ENCODE results near the gene TPSAB1.

TPSAB1 gene

DNA sequence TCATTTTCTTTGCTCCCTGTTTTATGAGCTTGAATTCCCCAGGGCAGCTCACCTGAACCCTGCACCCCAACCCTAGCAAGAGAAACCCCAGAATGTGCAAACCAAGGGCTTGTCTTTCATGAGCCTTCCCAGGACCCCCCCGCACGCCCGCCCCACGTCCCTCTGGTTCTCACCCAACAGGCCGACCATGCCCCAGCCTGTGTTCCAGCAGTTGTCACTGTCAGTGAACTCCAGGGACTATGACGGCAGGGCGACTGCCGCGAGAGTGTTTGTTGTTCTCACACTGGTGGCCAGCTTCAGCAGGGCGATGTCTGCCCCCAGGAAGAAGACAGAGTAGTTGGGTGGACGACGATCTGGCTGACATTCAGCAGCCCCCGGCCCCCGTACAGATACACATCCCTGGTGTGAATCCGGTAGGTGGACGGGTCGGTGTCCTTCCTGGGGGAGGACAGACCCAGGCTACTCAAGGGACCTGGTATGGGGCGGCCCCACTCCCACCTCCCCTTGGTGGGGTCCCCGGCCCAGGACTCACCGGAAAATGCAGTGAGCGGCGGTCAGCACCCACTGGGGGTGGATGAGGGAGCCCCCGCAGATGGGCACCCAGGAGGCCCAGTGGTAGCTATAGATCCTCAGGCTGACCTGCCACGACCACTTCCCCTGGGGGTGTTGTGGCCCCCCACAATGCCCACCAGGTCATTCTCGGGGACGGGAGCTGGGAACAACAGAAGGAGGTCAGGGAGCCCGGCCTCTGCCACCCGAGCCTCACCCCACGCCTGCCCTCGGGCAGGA is 35.5 kb downstream of the TPSAB1 start:
- DNase-seq (ENCODE audit: low read depth in 2 of 2) = no peak
- no peak for TF ChIP-seq CTCF (IDR thresholded peaks at IDR 0.05; ENCODE audit: low read depth, low read length)
- no peak overlapping the region for H3K4me3 ChIP-seq (replicated peaks in 1 of 2; ENCODE audit: low read depth in 2 of 2, low read length in 2 of 2)

DNA sequence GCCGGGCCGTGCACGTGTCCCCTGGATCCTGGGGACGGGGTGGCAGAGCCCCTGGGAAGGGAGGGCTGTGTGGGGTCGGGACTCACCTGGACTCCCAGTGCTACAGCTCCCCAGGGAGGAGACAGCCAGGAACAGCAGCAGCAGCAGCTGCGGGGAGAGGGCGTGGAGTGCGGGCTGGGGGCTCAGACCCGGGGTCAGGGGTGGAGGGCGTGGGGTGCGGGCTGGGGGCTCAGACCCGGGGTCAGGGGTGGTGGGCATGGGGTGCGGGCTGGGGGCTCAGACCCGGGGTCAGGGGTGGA is 36.0 kb downstream of the TPSAB1 start:
- DNase-seq (ENCODE audit: low read depth in 2 of 2) = no peak
- no peak overlapping the region for H3K4me3 ChIP-seq (replicated peaks in 1 of 2; ENCODE audit: low read depth in 2 of 2, low read length in 2 of 2)
- TF ChIP-seq CTCF (IDR thresholded peaks at IDR 0.05; ENCODE audit: low read depth, low read length) = no peak

GRCh38 chr16:1277151-1277598 is 36.7 kb downstream of the TPSAB1 start:
- no peak overlapping the region for H3K4me3 ChIP-seq (replicated peaks in 1 of 2; ENCODE audit: low read depth in 2 of 2, low read length in 2 of 2)
- no peak for DNase-seq (ENCODE audit: low read depth in 2 of 2)
- TF ChIP-seq CTCF (IDR thresholded peaks at IDR 0.05; ENCODE audit: low read depth, low read length) = no peak

- no peak for TF ChIP-seq CTCF (IDR thresholded peaks at IDR 0.05; ENCODE audit: low read depth, low read length)
- no peak overlapping the region for H3K4me3 ChIP-seq (replicated peaks in 1 of 2; ENCODE audit: low read depth in 2 of 2, low read length in 2 of 2)
- no peak for DNase-seq (ENCODE audit: low read depth in 2 of 2)
These were observed 37.2 kb downstream of the TPSAB1 start for GRCh38 chr16:1277617-1278282.

DNA sequence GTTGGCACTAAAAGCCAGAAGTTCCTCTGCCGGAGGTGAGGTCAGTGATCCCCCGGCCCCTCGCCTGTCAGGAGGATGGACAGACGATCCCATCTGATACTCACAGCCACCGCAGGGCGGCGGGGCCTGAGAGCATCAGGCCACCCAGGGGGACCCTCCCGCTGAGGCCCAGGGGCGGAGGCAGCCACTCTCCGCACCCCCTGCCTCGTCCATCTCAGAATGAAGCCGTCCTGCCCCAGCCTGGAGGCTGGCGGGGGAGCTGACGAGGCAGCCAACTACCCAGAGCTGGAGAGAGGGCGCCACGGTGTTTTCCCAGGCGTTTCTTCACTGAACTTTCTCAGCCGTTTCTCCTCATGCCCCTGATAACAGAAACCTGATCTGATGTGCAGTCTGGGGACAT is 38.0 kb downstream of the TPSAB1 start:
- H3K4me3 ChIP-seq (replicated peaks in 1 of 2; ENCODE audit: low read depth in 2 of 2, low read length in 2 of 2) = no peak overlapping the region
- no peak for DNase-seq (ENCODE audit: low read depth in 2 of 2)
- no peak for TF ChIP-seq CTCF (IDR thresholded peaks at IDR 0.05; ENCODE audit: low read depth, low read length)

- no peak for DNase-seq (ENCODE audit: low read depth in 2 of 2)
- H3K4me3 ChIP-seq (replicated peaks in 1 of 2; ENCODE audit: low read depth in 2 of 2, low read length in 2 of 2) = no peak overlapping the region
- no peak for TF ChIP-seq CTCF (IDR thresholded peaks at IDR 0.05; ENCODE audit: low read depth, low read length)
These were observed 38.8 kb downstream of the TPSAB1 start for GRCh38 chr16:1279081-1279944.
